Activated CD8-positive, alpha-beta memory T cell treated with anti-CD3 and anti-CD28 coated beads, Interleukin-2, amount 50 U/mL, for 24 hours (primary cell): ENCODE data around the gene ATP6V1G2.
"Not testable (repeated sequence)": the region's sequence is repeated elsewhere in the genome, so short reads cannot be mapped to it uniquely, and the experiment has no call there.

Source experiments
- DNase-seq: peaks from one replicate; pipeline ENCODE4 v3.0.0-alpha.2; 2020; ENCODE audit errors: extremely low read depth

Gene ATP6V1G2

GRCh38 chr6:31575952-31576685 is 29.7 kb upstream of the ATP6V1G2 start:
- DNase-seq: no peak

GRCh38 chr6:31575335-31575901 is 29.0 kb upstream of the ATP6V1G2 start, which contains the start of gene TNF:
TNF (plus strand) TSS chr6:31575565; CDS start chr6:31575742, 177 bp downstream.
- DNase-seq: no peak

- DNase-seq: no peak
Observed at GRCh38 chr6:31574106-31575061, 28.0 kb upstream of the ATP6V1G2 start.

GRCh38 chr6:31573239-31574105 is 27.1 kb upstream of the ATP6V1G2 start:
- no peak for DNase-seq

GRCh38 chr6:31572041-31572911 is 25.9 kb upstream of the ATP6V1G2 start, which contains the start of gene LTA:
LTA (plus strand) TSS chr6:31572289; CDS start chr6:31572743, 454 bp downstream.
- DNase-seq: no peak

- no peak for DNase-seq
Observed at GRCh38 chr6:31569861-31570536, 23.6 kb upstream of the ATP6V1G2 start.

- DNase-seq: no peak
Observed at GRCh38 chr6:31568537-31568961, 22.1 kb upstream of the ATP6V1G2 start.

GRCh38 chr6:31567531-31568370 is 21.3 kb upstream of the ATP6V1G2 start:
- no peak for DNase-seq

GRCh38 chr6:31560697-31561058 is 14.3 kb upstream of the ATP6V1G2 start:
- no peak for DNase-seq

GRCh38 chr6:31559958-31560696 is 13.7 kb upstream of the ATP6V1G2 start:
- no peak for DNase-seq

GRCh38 chr6:31559606-31559957 is 13.2 kb upstream of the ATP6V1G2 start:
- no peak for DNase-seq

- DNase-seq: no peak
Observed at GRCh38 chr6:31558631-31559500, 12.5 kb upstream of the ATP6V1G2 start.

- no peak for DNase-seq
Observed at GRCh38 chr6:31558318-31558625, 11.9 kb upstream of the ATP6V1G2 start.

- no peak for DNase-seq
Observed at GRCh38 chr6:31557443-31558317, 11.3 kb upstream of the ATP6V1G2 start.

- no peak for DNase-seq
Observed at GRCh38 chr6:31556307-31556706, 9.9 kb upstream of the ATP6V1G2 start.

- not testable (repeated sequence) for DNase-seq
Observed at GRCh38 chr6:31551371-31551770, 5.0 kb upstream of the ATP6V1G2 start.

- DNase-seq: no peak
Observed at GRCh38 chr6:31548544-31548873, 2.1 kb upstream of the ATP6V1G2 start.
